GM18909 (cell line): ENCODE results near the gene SLC6A3.

Experiments used
- ATAC-seq: cut with Tn5 transposase; IDR thresholded peaks from one replicate; pipeline ENCODE4 v1.9.1; 2021; ENCODE audit warnings: mild to moderate bottlenecking; ENCODE audit not compliant: unreplicated experiment, poor library complexity

SLC6A3 gene

DNA sequence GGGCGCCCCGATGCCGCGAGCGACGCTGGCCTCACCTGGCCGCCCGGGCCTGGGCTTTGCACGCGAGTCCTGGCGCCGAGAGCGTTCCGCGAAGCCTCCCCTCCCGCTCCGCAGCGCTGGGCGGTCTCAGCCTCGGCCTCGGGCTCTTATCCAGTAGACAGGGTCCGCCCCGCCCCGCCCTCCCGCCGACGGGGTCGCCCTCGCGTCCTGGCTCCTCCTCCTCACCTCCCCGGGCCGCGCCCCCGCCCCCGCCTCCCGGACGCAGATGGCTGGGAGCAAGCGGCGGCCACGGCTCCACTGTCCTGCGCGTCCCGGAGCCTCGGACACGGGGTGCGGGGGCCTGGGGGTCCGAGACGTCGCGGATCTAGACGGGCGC, at the start of gene SLC6A3:
Gene SLC6A3, minus strand, starts transcription at position 128 of the 376 bp plus-strand sequence. CDS start 2,243 bp downstream, outside the sequence.
- no peak for ATAC-seq

DNA sequence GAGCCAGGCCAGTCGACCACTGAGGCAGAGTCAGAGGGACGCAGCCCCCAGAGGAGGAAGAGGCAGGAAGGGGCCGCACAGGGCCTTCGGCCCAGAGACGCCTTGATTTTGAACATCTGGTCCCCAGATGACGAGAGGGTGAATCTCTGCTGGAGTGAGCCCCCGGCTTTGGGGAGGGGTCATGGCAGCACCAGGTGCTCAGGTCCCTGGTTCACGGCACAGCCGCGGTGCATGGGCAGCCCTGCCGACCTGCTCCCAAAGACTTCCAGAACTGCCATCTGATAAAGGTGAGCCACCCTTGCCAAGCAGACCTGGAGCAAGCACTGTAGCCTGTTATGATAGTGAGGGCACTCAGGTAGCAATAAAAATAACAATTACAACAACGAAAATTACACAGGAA, 48.7 kb upstream of the SLC6A3 start:
- ATAC-seq = no peak

DNA sequence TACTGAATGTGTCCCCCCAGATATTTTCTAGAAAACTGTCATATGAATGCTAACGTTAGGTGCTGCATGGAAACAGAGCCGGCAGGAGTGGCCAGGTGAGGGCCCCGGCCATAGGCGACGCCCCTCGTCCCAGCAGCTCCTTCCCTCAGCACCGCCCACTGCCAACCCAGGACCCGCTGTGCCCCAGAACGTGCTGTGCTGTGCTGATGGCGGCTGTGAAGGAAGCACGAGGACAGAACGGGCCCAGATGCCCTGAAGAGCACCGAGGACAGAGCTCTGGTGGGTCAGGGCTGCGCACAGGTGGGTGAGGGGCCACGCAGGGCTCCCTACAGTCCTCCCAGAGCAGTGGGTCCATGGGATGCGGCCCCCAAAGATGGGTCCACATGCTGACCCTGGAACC, 48.2 kb upstream of the SLC6A3 start:
- no peak for ATAC-seq

DNA sequence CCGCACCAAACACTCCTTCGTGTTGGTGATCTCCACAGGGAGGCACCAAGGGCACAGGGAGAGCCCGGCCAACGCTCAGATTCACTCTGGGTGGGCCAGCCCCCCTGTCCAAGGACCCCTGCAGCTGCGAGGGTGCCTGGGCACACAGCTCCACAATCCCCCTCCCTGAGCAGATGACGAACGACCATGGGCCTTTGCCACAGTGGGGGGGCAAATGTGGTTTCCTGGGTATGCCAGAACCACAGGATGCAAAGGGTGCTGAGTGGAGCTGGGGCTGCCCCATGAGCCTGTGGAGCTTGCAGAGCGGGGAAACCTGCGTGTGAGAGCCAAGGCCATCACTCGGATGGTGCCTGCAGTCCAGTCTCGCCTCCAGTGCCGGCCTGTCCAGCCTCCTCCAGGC, 47.5 kb upstream of the SLC6A3 start:
- ATAC-seq = no peak

DNA sequence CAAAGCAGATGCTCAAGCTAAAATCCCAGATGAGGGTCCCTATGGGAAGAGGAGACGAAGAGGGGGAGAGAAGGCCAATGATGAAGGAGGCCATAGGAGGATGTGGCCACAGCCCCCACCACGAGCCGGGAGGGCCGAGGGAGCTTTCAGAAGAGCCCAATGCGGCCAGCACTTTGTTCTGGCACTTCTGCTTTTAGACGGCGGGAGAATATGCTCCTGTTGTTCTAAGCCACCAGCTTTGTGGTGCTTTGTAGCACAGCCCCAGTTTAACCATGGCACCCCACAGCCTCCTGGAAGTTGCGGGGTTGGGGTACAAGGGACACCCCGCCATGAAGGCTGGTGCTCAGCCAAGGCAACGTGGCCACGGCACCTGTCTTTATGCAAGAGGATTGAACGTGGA, 45.1 kb upstream of the SLC6A3 start:
- ATAC-seq = no peak

DNA sequence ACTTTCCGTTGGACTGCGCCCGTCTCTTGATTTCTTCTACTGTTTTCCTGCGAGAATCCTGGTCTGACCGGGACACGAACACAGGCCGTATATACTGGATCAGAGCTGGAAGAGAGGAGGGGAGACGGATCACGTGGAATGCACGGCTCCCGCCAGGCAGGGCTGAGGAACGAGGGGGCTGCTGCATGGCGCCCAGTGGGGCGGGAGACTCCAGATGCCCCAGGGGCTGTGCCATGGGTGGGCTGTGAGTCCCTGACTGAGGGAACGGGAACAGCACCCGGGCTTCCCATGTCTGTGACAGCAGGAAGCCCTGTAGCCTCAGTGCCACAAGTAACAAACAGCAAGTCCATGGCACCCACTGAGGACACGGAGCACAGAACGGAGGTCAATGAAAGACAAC, 44.5 kb upstream of the SLC6A3 start:
- no peak for ATAC-seq

DNA sequence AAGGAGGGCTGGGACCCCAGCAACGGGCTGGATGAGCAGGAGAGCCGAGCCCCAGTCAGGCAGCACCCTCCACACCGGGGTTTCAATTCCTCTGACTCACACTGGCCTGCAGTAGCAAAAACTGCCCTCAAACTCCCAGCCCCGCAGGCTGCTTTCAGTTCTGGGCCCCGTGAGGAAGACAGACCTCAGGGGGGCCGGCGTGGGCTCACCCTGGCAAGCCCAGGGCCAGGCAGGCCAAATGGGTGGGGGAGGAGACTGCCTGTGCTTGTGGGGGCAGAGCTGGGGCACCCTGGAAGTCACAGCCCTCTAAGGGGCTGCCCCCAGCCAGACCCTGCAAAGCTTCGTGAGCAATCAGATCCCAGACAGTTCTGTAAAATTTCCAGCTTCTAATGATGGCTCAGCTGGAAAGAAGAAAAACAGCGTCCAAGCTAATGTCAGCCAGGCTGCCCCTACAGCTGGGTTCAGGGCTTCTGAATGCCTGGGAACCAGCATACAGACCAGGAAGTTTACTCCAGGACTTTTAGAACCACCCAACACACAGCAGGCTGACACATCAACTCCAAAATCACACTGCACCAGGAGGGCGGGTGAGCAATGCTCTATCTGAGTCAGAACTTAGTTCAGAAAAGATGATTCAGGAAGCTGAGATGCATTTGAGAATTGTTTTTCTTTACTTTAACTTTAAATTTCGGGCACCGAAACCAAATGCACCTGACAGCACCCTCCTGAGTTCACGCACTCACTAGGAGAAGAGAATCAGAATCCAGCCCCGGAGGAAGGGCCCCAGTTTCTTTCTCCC, 43.8 kb upstream of the SLC6A3 start:
- peak; percentile 50 for ATAC-seq

DNA sequence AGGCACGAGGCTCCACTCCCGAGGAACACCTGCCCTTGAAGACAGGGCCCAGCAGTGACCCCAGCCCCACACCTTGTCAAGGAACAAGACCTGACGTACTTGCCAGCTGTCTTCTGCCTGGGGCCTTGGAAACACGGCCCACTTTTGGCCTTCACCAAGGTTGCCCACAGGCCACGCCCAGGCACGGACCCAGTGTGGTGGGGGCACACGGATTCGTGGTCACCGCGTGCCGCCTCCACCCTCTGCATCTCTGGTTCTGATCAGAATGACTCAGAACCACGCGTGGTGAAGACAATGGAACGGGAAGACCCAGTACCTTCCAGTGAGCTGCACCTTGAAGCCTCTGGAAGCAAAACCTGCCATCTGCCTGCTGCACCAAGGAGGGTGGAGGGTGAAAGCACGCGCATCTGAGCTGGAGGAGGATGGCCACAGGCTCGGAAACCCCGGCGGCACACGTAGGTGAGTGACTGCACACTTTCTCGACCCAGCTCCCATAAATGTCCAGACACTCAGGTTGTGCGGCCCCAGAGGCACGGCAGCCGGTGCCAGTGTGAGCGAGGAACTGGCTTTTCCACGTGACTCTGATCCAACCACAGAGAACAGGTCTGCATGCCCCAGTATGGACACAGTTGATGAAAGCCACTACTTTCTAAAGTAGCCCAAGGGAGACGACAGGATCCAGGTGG, 42.0 kb upstream of the SLC6A3 start:
- ATAC-seq = no peak

DNA sequence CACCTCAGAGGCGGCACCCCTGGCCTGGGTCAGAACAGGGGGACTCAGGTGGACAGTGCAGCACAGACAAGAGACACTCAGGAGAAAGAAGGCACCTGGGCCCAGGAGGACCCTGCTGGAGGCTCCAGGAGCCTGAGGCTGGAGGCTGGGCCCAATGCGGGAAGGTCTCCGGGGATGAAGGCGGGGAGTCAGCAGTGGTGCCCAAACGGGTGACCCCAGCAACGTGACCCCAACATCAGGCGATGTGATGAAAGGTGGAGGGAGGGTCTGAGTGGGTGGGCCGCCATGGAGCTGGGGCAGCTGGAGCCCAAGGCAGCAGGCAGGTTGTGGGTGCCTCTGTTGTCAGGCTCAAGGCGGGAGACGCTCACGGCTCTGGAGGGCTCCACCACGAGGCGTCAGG, 41.0 kb upstream of the SLC6A3 start:
- no peak for ATAC-seq

DNA sequence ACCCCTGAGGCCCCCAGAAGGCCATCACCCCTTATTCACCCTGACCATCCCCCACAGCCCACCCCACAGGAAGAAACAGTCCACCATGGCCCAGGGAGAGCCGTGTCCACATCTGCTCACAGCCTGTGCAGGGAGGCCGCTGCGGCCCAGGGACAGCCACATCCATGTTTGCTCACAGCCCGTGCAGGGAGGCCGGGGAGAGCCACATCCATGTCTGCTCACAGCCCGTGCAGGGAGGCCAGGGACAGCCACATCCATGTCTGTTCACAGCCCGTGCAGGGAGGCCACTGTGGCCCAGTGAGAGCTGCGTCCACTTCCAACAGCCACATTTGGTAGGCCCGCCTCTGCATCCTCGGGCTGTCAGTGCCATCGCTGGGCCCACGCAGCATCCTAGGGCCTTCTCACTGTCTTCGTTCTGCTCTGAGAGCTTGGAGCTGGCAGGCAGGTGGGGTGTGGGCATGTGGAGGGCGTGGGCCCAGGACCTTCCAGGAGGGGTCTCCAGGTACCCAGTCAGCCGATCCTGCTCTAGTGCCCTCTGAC, 40.4 kb upstream of the SLC6A3 start:
- ATAC-seq = no peak

DNA sequence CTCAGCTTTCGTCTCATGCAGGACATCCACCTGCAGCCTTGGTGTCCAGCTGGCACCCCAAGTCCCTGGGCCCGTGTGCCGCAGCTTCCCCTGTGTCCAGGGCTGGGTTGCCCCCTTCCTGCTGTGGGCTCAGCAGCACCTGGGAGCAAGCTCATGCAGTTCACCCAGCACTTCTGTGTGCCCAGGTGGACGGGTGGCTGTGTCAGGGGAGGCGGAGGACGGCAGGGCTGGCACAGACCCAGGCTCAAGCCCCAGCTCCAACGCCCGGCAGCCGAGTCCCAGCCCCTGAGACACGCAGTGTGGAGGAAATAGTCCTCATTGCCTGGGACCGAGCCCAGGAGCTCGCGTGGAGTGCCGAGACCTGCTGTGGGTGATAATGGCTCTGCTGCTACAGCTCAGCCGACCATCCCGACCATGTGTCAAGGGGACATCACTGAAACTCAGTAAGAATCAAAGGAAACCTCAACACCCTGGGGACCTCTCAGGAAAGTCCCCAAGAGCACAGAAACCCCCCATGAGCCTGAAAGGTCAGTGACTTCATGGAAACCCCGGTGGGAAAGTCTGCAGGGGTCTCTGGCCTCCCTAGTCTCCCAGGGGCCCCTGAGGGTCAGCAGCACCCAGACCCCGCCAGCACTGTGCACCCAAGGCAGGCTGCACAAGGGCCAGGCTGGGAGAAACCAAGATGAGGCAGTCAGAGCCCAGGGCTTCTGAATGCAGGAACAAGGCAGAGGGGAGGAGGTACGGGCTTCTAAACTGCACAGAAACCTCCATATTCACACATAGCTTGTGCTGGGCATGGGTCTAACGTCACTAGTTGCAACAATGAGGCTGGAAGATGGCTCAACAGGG, 39.7 kb upstream of the SLC6A3 start:
- peak; percentile 69 for ATAC-seq

DNA sequence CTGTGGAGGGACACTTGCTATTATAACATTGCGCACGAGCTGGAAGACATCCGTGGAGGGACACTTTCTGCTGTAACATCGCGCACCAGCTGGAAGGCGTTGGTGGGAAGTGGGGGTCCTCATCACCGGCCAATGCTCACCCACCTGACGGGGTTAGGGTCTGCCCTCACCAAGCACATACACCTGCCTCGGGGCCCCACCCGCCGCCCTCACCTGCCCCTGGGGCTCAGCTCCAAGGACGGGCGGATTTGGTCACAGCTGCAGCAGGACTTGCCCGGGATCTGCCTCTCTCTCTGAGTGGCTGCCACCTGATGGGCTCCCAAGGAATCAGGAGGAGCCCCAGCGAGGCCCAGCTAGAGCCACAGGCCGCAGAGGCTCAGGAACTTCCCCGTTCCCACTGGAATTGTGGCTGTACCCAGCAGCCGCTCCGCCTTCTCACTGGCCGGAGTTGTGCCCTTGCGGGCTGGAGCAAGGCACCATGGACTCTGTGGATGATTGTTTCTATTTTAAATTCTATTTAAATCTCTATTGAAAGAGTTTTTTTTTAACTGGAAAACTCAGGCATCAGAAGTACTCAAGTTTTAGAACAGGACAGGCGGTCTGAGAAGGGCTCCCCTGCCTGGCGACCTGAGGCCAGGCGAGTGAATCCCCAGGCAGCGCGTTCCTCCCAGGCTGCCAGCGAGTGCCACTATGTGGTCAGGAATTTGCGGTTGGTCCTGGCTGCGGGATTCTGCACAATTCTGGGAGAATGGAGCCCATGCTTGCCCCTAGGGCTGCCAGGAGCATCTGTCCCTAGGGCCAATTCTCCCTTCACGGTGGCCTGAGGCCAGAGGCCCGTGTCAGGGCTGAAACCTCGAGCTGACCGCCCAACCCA, 38.9 kb upstream of the SLC6A3 start:
- no peak for ATAC-seq

DNA sequence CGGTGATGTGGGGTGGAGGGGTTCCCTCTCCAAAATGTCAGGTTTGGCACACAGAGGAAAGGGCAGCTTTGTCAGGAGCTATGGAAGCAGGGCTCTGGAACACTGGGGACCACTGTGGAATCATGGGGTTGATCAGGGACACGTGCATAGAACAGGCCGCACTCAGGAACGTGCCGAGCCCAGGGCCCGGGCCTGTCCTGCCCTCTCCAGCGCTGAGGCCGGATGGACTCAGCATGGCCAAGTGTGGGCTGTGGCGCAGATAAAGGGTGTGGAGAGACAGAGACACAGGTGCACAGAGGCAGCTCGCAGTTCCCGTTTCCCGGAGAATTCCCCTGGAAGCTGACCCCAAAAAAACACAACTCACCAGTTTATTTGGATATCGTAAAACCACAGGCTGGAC, 37.8 kb upstream of the SLC6A3 start:
- ATAC-seq = no peak

DNA sequence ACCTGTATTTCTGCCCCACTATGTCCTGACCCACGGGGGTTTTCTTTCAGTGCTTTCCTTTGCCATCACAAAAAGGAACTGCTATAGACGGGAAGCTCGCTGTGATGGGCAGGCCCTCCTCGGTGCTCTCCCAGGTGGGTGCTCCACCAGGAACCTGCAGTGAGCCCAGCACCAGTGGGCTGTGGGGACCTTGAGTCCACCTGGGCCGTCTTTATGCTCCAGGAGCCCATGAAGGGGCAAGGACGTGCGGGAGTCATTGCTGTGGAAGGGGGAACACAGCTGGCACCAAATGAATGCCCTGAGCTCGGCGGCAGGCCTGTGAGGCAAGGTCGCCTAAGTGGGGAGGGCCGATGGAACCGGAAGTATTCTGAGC, 36.7 kb upstream of the SLC6A3 start:
- ATAC-seq = no peak

DNA sequence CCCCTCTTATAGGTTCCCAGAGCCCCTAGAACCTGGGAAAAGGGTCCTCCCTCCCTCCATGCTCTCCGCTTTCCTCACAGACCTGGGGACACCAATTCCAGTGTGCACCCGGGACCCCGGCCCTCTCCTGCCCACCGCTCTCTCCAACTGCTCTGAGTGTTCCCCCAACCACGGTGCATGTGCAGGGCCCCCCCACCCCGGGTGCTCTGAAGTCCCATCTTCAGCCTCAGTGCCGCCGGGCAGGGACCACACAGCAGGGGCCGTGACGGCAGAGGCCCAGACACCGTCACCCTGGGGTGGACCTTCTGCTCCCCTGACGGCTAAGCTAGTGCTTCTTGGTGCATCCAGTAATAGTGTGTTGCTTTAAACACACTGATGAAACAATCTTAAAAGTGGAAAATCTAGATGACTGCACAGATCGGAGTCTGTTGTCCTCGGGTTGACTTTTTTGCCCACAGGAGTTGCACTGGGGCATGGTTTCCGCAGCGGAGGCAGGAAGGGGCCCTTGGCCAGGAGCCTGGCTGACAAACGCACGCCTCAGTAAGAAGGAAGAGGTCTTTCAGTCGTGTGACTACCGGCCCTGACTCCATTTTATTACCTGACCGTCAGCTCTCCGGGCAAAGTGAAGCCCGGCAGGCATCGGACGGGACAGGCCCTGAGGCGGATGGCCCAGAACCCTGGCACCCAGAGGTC, 36.2 kb upstream of the SLC6A3 start:
- no peak for ATAC-seq

DNA sequence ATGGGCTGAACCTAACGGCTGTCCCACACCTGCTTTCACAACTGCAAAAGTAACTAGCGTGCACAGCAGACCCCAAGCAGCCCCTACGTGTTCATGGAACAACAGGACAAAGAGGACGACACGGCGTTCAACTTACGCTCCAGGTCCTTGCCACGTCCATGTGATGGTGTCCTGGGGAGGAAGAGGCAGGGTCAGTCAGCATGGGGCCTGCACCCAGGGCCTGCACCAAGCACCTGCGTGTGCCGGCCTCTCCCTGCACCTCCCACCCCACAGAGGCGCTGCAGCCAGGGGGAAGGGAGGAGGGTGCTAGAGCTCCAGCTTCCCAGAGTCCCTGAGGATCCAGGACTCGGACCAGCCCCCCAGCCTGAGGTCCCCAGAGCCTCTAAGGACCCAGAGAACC, 35.6 kb upstream of the SLC6A3 start:
- no peak for ATAC-seq

DNA sequence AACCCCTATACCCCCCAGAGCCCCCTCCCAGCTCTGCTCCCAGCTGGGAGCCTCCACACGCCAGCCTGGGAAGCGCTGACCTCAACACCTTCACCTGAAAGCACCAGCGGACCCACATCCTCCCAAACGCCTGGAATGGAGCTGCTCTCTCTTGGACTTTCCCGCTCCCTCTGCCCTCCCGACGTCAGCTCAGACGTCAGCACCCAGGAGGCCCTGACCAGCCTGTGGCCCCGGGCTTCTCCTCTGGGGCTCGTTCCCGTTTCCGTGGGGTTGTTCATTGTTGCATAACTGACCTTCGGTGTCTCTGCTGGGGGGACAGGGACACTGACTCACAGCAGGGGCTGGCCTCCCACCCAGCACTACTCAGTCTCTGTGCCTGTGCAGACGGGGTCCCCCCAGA, 35.0 kb upstream of the SLC6A3 start:
- no peak for ATAC-seq

DNA sequence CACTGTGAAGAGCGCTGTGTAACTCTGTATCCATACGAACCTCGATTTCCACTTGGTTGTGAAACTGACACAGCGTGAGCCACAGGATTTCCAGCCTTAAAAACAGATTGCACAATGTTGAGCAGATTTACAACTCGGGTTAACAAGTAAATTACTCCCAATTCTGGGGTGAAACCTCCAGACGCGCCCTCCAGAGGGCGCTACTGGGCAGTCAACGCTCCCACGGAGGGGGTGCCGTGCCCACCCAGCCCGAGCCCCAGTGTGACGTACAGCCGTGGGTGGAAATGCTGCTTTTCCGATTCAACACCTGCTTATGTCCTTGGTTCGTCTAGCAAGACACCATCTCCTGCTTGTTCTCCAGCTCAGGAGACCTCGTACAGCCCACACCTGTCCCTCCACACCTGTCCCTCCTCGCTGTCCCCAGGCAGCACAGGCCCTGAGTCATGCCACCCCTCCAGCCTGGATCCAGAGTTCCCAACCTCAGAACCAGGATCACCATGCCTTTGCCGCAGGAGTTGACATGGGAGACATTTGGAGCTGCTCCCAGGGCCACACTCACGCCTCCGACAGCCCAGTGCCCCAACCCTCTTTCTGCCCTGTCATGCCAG, 34.4 kb upstream of the SLC6A3 start:
- no peak for ATAC-seq

DNA sequence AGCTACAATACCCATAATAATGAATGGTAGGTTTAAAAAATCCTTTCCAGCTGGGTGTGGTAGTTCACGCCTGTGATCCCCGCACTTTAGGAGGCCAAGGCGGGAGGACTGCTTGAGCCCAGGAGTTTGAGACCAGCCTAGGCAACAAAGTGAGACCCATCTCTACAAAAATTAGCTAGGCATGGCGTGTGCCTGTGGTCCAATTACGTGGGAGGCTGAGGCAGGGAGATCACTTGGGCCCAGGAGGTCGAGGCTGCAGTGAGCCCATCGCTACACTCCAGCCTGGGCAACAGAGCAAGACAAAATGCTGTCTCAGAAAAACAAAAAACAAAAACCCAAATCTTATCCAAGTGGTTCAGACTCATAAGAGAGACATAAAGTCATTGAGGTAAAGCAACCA, 33.8 kb upstream of the SLC6A3 start:
- ATAC-seq = no peak
